ENCODE data around the gene RORC. TPM values are rescaled to one million over a fixed set of nuclear protein-coding genes. Genes with fewer than 3 reads are reported as not detected.

The RORC gene
- total RNA-seq, 2 experiments from 2014 or later = 0.90 to 1.3 TPM

DNA sequence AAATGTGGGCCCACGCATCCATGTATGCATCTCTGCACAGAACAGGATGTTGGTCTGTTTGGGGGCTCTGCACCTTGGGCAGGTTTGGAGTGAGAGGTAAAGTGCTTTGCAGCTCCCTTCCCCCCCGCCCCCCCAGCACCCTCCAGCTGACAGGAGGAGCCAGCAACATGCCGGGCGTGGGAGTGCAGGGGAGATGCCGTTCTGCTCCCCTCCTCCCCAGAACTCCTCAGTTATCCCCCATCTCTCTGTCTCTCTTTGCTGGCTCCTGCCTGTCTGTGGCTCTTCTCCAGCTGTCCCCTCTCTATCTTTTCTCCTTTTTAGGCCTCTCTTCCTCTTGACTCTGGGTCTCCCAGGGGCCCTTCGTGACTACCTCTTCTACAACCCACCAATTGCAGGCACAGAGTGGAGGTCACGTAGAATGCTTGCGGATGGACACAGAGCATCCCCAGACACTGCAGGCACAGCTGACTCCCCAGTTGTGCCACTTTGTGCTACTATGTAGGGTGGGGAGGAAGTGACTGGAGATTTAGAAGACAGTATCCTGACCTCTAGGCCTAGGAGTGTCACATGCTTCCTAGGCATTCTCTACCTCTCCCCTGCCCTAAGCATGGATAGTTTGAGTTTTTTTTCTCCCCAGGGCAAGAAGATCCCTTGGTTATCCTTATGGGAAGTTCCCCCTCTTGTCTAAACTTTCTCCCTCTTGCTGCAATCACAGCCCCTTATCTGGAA is 1.7 kb upstream of the RORC start:
- ChIA-PET CTCF (interaction anchor here (0.7 kb wide), 1 partner anchor 11 kb away, joined by 3 read pairs; no protein-coding TSS in a partner anchor), POLR2A (no interaction called here)

- CTCF ChIA-PET = interaction anchor here (0.7 kb wide), 1 partner anchor 10 kb away, joined by 3 read pairs; no protein-coding TSS in a partner anchor
- POLR2A ChIA-PET = no interaction called here
Observed at GRCh38 chr1:151832318-151832980, 847 bp upstream of the RORC start.

DNA sequence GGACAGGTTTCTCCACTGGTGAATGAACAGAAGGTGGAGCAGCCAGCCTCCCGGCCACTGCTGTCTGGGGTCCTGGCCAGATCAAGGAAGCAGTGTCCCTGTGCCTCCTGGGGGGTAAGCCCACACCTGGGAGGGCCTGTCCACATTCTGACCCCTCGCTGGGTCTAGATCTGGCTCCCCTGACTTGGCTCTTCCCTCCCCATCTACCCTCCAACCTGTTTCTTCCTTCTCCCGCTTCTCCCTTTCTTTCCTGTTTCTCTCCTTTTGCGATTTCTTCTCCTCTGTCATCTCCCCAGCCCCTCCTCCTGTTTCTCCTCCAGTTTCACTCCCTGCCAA is 378 bp downstream of the RORC start:
- ChIA-PET POLR2A (interaction anchor here (1.8 kb wide), 1 partner anchor 9 kb away, joined by 11 read pairs; the partner anchor contains the start of gene C2CD4D), CTCF (interaction anchor here (1.0 kb wide), 1 partner anchor 11 kb away, joined by 3 read pairs; no protein-coding TSS in a partner anchor)

- ChIA-PET POLR2A (interaction anchor here (0.6 to 1.8 kb wide), 2 partner anchors 10 to 14 kb away, joined by 3 to 11 read pairs; partner anchors contain the start of gene C2CD4D), CTCF (interaction anchor here (0.6 to 0.8 kb wide), 2 partner anchors 37 to 40 kb away, joined by 3 to 5 read pairs; no protein-coding TSS in a partner anchor)
Observed at GRCh38 chr1:151830055-151830454, 1.5 kb downstream of the RORC start.

DNA sequence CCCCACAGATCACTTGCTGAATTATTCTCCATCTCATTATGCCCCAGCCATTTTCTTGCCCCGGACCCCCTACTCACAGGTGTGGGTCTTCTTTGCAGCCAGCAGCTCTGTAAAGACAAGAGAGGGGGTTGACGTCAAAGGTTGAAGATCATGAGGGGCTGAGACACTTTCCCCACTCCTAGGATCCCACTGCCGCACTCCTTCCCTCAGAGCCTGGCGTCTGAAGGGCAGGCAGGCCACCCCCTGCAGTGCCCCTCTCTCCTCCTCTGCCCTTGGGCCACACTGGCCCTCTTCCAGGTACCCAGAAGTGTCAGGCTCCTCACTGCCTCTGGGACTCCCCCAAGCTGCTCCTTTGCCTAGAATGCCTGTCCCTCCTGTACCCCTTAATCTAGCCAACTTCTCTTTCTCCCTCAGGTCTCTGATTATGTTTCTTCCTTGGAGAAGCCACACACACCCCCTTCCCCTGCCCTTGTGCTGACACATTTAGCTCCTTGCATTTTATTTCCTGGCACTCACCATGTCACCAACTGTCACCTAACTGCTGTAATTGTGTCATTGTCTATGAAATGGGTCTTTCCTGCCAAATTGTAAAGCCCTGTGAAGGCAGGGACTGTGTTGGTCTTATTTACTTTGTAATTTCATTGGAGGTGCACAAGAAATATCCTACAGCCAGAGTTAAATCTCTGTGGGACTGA is 2.1 kb downstream of the RORC start:
- POLR2A ChIA-PET = interaction anchor here (1.8 kb wide), 1 partner anchor 10 kb away, joined by 11 read pairs; the partner anchor contains the start of gene C2CD4D
- CTCF ChIA-PET = no interaction called here

DNA sequence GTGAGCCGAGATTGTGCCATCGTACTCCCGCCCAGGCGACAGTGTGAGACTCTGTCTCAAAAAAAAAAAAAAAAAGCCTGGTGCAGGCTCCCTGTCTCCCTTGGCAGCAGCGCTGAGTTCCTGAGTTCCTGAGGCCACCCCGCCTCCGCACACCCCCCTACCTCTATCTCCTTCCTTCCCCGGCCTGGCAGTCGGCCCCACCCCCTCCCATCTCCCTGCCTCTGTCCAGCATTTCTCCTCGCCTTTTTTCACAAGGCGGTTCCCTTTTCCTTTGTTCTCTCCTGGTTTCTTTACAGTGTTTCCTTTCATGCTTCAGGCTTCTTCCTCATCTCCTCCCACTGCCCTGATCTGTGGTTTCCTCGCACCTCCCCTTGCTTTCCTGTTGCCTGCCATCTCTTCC is 2.7 kb downstream of the RORC start:
- POLR2A ChIA-PET = no interaction called here
- CTCF ChIA-PET = no interaction called here

DNA sequence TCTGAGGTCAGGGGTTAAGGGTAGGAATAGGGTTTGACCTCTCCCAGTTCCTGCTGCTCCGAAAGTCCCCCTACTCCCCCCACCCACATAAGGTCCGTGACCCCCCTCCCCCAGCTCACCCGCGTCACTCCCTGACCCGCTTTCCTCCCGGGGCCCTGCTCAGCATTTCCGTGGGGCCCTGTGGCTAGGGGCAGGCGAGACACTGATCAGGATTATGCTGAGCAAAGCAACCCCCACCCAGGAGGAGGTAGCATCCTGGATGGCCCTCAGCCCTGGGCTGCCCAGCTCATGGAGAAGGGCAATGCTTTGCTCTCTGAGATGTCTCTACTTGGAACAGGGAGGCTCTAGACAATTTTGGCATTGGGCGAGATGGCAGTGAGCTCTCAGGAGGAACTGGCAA is 3.7 kb downstream of the RORC start:
- ChIA-PET CTCF (interaction anchor here (0.8 to 1.8 kb wide), 3 partner anchors 10 to 65 kb away, joined by 3 to 5 read pairs (median 3); partner anchors contain the start of gene MRPL9), POLR2A (no interaction called here)

- CTCF ChIA-PET = interaction anchor here (1.8 kb wide), 1 partner anchor 12 kb away, joined by 5 read pairs; no protein-coding TSS in a partner anchor
- POLR2A ChIA-PET = no interaction called here
Observed at GRCh38 chr1:151825751-151826660, 5.6 kb downstream of the RORC start.

DNA sequence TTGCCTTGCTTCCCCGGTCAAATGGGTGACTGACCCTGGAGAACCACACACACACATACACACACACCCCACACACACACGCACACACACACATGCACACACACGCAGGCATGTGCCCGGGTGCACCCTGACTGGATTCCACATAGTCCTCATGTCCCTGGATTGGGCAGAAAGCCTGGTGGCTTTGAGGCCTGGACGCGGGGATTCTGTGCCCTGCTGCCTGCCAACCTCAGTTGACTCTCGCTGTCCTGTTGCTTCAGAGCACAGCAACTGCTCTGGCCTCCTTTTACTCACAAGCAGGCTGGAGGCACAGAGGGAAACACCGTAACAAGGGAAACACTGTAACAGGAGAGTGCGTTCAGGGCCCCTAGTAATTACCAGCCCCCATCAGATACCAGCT is 6.4 kb downstream of the RORC start:
- ChIA-PET POLR2A (no interaction called here), CTCF (no interaction called here)

- CTCF ChIA-PET = interaction anchor here (1.2 to 1.4 kb wide), 2 partner anchors 12 to 13 kb away, joined by 3 to 6 read pairs; no protein-coding TSS in a partner anchor
- POLR2A ChIA-PET = interaction anchor here (0.5 kb wide), 1 partner anchor 405 kb away, joined by 3 read pairs; no protein-coding TSS in a partner anchor
Observed at GRCh38 chr1:151823175-151823574, 8.4 kb downstream of the RORC start.

GRCh38 chr1:151822404-151822803 is 9.2 kb downstream of the RORC start:
- POLR2A ChIA-PET = interaction anchor here (0.5 to 0.6 kb wide), 2 partner anchors 17 to 404 kb away, joined by 3 read pairs; partner anchors contain the start of gene C2CD4D
- CTCF ChIA-PET = interaction anchor here (1.0 to 2.5 kb wide), 5 partner anchors 10 to 228 kb away, joined by 3 to 7 read pairs (median 4); no protein-coding TSS in a partner anchor

GRCh38 chr1:151820940-151821339 is 10.7 kb downstream of the RORC start:
- ChIA-PET POLR2A (interaction anchor here (0.5 to 0.9 kb wide), 3 partner anchors 16 to 101 kb away, joined by 4 to 15 read pairs (median 5); partner anchors contain the start of gene C2CD4D), CTCF (interaction anchor here (1.5 to 2.5 kb wide), 2 partner anchors 21 to 227 kb away, joined by 3 to 7 read pairs; no protein-coding TSS in a partner anchor)

GRCh38 chr1:151819976-151820623 is 11.5 kb downstream of the RORC start:
- CTCF ChIA-PET = interaction anchor here (0.6 to 2.5 kb wide), 5 partner anchors 11 to 226 kb away, joined by 3 to 7 read pairs (median 3); no protein-coding TSS in a partner anchor
- POLR2A ChIA-PET = interaction anchor here (0.5 to 0.9 kb wide), 2 partner anchors 17 to 19 kb away, joined by 4 to 15 read pairs; partner anchors contain the start of gene C2CD4D

DNA sequence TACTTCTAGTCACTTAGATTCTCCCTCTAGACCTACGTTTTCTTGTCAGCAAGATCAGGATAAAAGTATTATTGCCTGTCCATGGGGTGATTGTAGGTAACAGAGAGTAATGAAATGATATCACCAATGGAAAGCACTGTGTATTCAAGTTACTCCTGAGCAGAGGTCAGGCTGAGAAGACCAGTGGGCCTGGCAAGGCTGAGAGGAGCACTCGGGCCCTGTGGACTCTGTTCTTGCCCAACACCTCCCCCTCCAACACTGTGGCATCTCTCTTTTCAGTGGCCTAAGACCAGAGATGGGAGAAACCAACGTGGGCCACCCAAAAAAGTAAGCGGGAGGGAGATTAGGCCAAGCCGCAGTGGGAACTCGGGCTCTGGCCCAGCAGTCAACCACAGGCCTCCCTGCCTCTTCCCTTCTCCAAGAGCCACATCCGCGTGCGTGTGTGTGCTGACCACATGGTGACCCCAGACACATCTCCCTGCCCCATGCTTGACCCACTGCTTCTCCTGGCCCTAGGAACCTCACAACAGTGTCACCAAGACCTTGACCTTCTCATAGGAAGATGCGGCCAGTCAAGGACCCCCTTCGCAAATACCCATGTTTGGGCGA is 12.3 kb downstream of the RORC start:
- CTCF ChIA-PET = interaction anchor here (1.0 kb wide), 1 partner anchor 17 kb away, joined by 3 read pairs; no protein-coding TSS in a partner anchor
- POLR2A ChIA-PET = no interaction called here

GRCh38 chr1:151817353-151817730 is 14.3 kb downstream of the RORC start:
- ChIA-PET CTCF (interaction anchor here (0.9 kb wide), 1 partner anchor 136 kb away, joined by 3 read pairs; no protein-coding TSS in a partner anchor), POLR2A (no interaction called here)

- ChIA-PET CTCF (interaction anchor here (0.9 kb wide), 1 partner anchor 136 kb away, joined by 3 read pairs; no protein-coding TSS in a partner anchor), POLR2A (no interaction called here)
Observed at GRCh38 chr1:151816548-151817352, 14.9 kb downstream of the RORC start.

Measured in activated CD8-positive, alpha-beta memory T cell treated with anti-CD3 and anti-CD28 coated beads for 36 hours (primary cell).